K562 treated with DMSO at 1 percent for 48 hours (cell line): ENCODE measurements around the gene PPP1R13B. TPM values are rescaled to one million over a fixed set of nuclear protein-coding genes. Genes with fewer than 3 reads are reported as not detected.

Experiments
- total RNA-seq: library from RNA; unstranded; fragments of 300-600 nt; gene quantifications from 2 replicates; pipeline ENCODE4 v1.2.3, GENCODE V29; 2022; ENCODE audit warnings: low replicate concordance; ENCODE audit errors: extremely low read depth

PPP1R13B gene
- total RNA-seq, result not detected in 2 replicates

GRCh38 chr14:103847451-103848174 lies at the start of gene PPP1R13B:
TSS of gene PPP1R13B (minus strand) at chr14:103847575. CDS start at chr14:103847307, 268 bp downstream.

GRCh38 chr14:103715052-103716000 lies 132.0 kb downstream of the PPP1R13B start, which contains the start of the genes XRCC3 and ZFYVE21:
TSS of gene XRCC3 (minus strand) at chr14:103715451. CDS start at chr14:103711087, 4,364 bp downstream.
TSS of gene ZFYVE21 (plus strand) at chr14:103715810. CDS start at chr14:103715842, 32 bp downstream.

Other genes with a start within 250 kb of the PPP1R13B start
- not detected in 2 replicates for gene KLC1, start 218.4 kb downstream of the PPP1R13B start, total RNA-seq
- not detected in 2 replicates for gene XRCC3, start 132.1 kb downstream of the PPP1R13B start, total RNA-seq
- not detected in 2 replicates for gene ZFYVE21, start 131.8 kb downstream of the PPP1R13B start, total RNA-seq
- not detected in 2 replicates for gene TDRD9, start 80.9 kb upstream of the PPP1R13B start, total RNA-seq
- not detected in 2 replicates for gene RD3L, start 95.0 kb upstream of the PPP1R13B start, total RNA-seq
- gene ASPG, start 238.1 kb upstream of the PPP1R13B start, total RNA-seq, result not detected in 2 replicates